Endothelial cell of umbilical vein (primary cell): ENCODE measurements around the gene AVPR2.

Source experiments
- EZH2 ChIP-seq: IDR thresholded peaks from 2 replicates; pipeline ENCODE4 v1.6.1; 2012; ENCODE audit warnings: borderline replicate concordance, low read depth, mild to moderate bottlenecking, moderate library complexity, low read length, inconsistent platforms; ENCODE audit not compliant: severe bottlenecking
- FOS ChIP-seq: IDR thresholded peaks from 2 replicates; pipeline ENCODE4 v1.6.1; 2011; ENCODE audit warnings: mild to moderate bottlenecking, low read length, moderate library complexity, borderline replicate concordance; ENCODE audit not compliant: insufficient read depth
- JUN ChIP-seq: IDR thresholded peaks from 2 replicates; pipeline ENCODE4 v1.6.1; 2011; ENCODE audit warnings: borderline replicate concordance, low read depth; ENCODE audit not compliant: insufficient read length, insufficient read depth
- MYC ChIP-seq: IDR thresholded peaks from one replicate; pipeline ENCODE4 v1.6.1; 2011; ENCODE audit warnings: mild to moderate bottlenecking, low read depth, low read length
- POLR2A ChIP-seq: IDR thresholded peaks from 2 replicates; pipeline ENCODE4 v1.6.1; 2012; ENCODE audit warnings: low read depth, mild to moderate bottlenecking, control low read depth, low read length
- POLR2AphosphoS5 ChIP-seq: IDR thresholded peaks from 2 replicates; pipeline ENCODE4 v1.6.1; 2012; ENCODE audit warnings: low read depth, mild to moderate bottlenecking, control low read depth, low read length, moderate library complexity; ENCODE audit not compliant: insufficient read depth
- TF ChIP-seq, protein P1 (sequence below), 2 donors: IDR thresholded peaks; 1 replicate in 1 of 2; 2 replicates in 1 of 2; pipeline ENCODE4 v1.5.1; 2011; ENCODE audit warnings: low read length in 2 of 2, mild to moderate bottlenecking in 2 of 2, moderate library complexity in 2 of 2, control low read depth in 1 of 2, inconsistent platforms in 1 of 2, low read depth in 1 of 2; ENCODE audit not compliant: insufficient read depth in 1 of 2; ENCODE audit errors: extremely low read depth in 1 of 2
- TF ChIP-seq, protein P2 (sequence below): IDR thresholded peaks from 2 replicates; pipeline ENCODE4 v1.6.1; 2011; ENCODE audit not compliant: insufficient read depth, insufficient read length

DNA sequence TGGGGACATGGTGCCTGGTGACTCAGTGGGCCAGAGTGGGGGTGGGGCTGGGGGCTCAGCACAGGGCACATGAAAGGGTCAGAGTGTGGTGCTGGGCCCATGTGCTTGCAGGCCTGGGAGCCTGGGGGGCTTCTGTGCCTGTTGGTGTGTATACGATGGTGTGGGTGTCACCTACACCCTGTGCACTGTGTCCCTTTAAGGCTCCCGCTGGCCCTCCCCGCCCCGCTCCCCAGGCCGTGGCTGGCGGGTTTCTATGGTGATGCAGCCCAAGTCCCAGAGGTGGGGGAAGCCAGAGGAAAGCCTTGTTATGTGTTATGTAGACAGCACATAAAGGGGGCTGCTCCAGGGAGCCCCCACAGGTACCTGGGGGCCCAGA lies 24.0 kb upstream of the AVPR2 start:
- TF ChIP-seq, protein P1, sequence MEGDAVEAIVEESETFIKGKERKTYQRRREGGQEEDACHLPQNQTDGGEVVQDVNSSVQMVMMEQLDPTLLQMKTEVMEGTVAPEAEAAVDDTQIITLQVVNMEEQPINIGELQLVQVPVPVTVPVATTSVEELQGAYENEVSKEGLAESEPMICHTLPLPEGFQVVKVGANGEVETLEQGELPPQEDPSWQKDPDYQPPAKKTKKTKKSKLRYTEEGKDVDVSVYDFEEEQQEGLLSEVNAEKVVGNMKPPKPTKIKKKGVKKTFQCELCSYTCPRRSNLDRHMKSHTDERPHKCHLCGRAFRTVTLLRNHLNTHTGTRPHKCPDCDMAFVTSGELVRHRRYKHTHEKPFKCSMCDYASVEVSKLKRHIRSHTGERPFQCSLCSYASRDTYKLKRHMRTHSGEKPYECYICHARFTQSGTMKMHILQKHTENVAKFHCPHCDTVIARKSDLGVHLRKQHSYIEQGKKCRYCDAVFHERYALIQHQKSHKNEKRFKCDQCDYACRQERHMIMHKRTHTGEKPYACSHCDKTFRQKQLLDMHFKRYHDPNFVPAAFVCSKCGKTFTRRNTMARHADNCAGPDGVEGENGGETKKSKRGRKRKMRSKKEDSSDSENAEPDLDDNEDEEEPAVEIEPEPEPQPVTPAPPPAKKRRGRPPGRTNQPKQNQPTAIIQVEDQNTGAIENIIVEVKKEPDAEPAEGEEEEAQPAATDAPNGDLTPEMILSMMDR (IDR thresholded peaks at IDR 0.05; ENCODE audit: extremely low read depth in 1 of 2, insufficient read depth in 1 of 2, low read depth in 1 of 2, low read length in 2 of 2), result no peak
- TF ChIP-seq EZH2 (no peak), POLR2A (no peak), FOS (no peak), POLR2AphosphoS5 (no peak), JUN (no peak), MYC (no peak)
- TF ChIP-seq, protein P2, sequence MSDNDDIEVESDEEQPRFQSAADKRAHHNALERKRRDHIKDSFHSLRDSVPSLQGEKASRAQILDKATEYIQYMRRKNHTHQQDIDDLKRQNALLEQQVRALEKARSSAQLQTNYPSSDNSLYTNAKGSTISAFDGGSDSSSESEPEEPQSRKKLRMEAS, result no peak
